PC-3 (cell line): ENCODE measurements around the gene SMARCAL1.

Source experiments
- CTCF ChIP-seq: fragments of 300-600 bp; sonication (generic); conservative IDR thresholded peaks from 2 replicates; pipeline ENCODE4 v1.5.1; 2017; ENCODE audit warnings: antibody characterized with exemption, low read depth, mild to moderate bottlenecking, low read length
- EZH2 ChIP-seq: fragments of 300-600 bp; sonication (generic); IDR thresholded peaks from one replicate; pipeline ENCODE4 v1.6.1; 2017; ENCODE audit warnings: antibody characterized with exemption, mild to moderate bottlenecking, low read length; ENCODE audit not compliant: unreplicated experiment
- EZH2phosphoT487 ChIP-seq: fragments of 300-600 bp; sonication (generic); IDR thresholded peaks from 2 replicates; pipeline ENCODE4 v1.6.1; 2018; ENCODE audit warnings: mild to moderate bottlenecking, antibody characterized with exemption, low read length, borderline replicate concordance

DNA sequence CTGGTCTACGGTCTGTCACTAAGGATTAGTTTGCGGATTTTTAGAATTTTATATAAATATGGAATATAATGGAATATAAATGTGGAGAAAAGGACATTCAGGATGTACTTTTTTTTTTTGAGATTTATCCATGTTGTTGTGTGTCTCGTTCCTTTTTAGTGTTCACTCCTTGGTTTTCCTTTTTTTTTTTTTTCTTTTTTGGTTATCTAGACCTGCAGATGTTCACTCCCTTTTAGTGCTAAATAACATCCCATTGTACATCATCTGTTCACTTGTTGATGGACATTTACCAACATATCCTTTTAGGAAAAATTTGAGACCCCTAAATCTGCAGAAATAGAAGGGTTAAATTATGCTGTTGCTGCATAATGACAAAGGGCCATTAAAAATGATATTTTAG lies 60.9 kb downstream of the SMARCAL1 start:
- TF ChIP-seq EZH2phosphoT487 (no peak), CTCF (no peak), EZH2 (no peak)
